ENCODE data around the gene PLIN1. TPM values are rescaled to one million over a fixed set of nuclear protein-coding genes. Genes with fewer than 3 reads are reported as not detected.

PLIN1 gene
- total and polyA plus RNA-seq, 2 of the 4 experiments (the other 2 are of a cell fraction): under 0.01 to 0.07 TPM

DNA sequence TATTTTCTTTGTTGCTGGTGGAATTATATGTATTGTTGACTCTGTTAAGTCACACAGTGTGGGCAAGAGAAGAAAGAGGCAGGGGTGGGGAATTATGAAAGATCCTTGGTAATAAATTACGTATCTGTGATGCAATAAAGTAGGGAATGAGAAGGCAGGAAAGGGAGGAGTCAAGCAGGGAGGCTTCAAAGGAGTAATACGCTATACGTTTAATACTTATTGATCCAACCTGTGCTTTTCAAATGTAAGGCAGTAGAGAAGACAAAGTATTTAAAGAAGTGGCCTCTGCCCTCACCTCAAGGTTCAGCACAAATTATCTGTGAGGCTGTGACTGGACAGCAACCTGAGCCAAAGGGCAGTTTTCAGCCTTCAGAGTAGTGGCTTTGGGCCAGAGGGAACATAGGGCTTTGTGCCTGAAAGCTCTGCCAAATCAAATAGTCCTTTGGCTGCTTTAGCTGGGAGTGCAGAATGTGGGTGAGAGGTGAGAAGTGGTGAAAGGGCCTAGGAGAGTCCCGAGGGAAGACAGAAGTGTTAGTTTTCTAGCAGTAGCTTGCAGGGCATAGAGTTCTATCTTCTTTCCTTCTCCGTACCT is 1.2 kb upstream of the PLIN1 start:
- ChIA-PET POLR2A (ENCODE audit: unreplicated experiment) (no interaction called here), CTCF (no interaction called here)
- no CpG with 5 or more reads among the region's 5 CpGs for WGBS, 2 experiments (ENCODE audit: extremely low coverage in 2 of 2, insufficient read length in 1 of 2)
- H3K27ac ChIP-seq (ENCODE audit: insufficient read depth, low read length): no peak overlapping the region
- no peak overlapping the region for H2AFZ ChIP-seq (replicated peaks; ENCODE audit: low read length, poor library complexity)
- H2AK9ac ChIP-seq (replicated peaks; ENCODE audit: low read depth, low read length, poor library complexity): no peak overlapping the region
- no peaks in the 10 kb centered on the region for H3K79me1 ChIP-seq (ENCODE audit: low read depth in 1 of 2, low read length in 2 of 2)
- H2BK5ac ChIP-seq (ENCODE audit: low read depth, low read length, poor library complexity, severe bottlenecking): no peak overlapping the region
- no peak overlapping the region for H2BK120ac ChIP-seq (ENCODE audit: low read depth, low read length)
- no peaks in the 10 kb centered on the region for H3K9me3 ChIP-seq (ENCODE audit: control insufficient read depth, insufficient read depth, low read length)
- peaks cover 8% of the 10 kb centered on the region; the same call in 1 of the 2 replicates for H3K9me1 ChIP-seq (ENCODE audit: insufficient read depth, low read length)
- H2BK20ac ChIP-seq (ENCODE audit: low read depth, low read length): no peak overlapping the region
- H3K4me1 ChIP-seq (ENCODE audit: control insufficient read depth, insufficient read depth, low read length): peaks cover 2% of the 10 kb centered on the region; the same call in 1 of the 2 replicates
- BruUV-seq (replicated peaks): no TSS peak
- intact Hi-C loops (cut with micrococcal nuclease) (no loop called here), in situ Hi-C loops (cut with MboI; ENCODE audit: low sequenced_read_pairs) (no loop called here), dilution Hi-C loops (cut with HindIII; ENCODE audit: low sequenced_read_pairs, unreplicated experiment) (no loop called here)
- H3K36me3 ChIP-seq (ENCODE audit: control insufficient read depth, insufficient read depth, low read length): peaks cover 2% of the 10 kb centered on the region; the same call in 1 of the 2 replicates
- H4K91ac ChIP-seq (ENCODE audit: insufficient read depth, low read depth, low read length): no peak overlapping the region
- H3K4me3 ChIP-seq (ENCODE audit: insufficient read depth, low read depth, low read length): no peak overlapping the region
- H4K20me1 ChIP-seq (ENCODE audit: insufficient read depth, low read length): no peaks in the 10 kb centered on the region
- no peak overlapping the region for H3K4ac ChIP-seq (ENCODE audit: low read depth, low read length)
- no peak overlapping the region for H3K9ac ChIP-seq (ENCODE audit: low read depth, low read length)
- no peak overlapping the region for H3K14ac ChIP-seq (replicated peaks; ENCODE audit: low read depth, low read length)
- no peak overlapping the region for H2BK15ac ChIP-seq (ENCODE audit: low read depth, low read length)
- no peak overlapping the region for H4K5ac ChIP-seq (ENCODE audit: low read depth, low read length)
- no peak overlapping the region for H4K8ac ChIP-seq (ENCODE audit: low read depth in 2 of 2, low read length in 2 of 2)
- H3K23ac ChIP-seq (ENCODE audit: low read depth, low read length): no peak overlapping the region
- TF ChIP-seq SMC3 (IDR thresholded peaks at IDR 0.05; ENCODE audit: low read depth, low read length) (no peak), POLR2A (IDR thresholded peaks at IDR 0.05; ENCODE audit: low read depth, low read length) (no peak), CEBPB (IDR thresholded peaks at IDR 0.05; ENCODE audit: low read depth, low read length) (peak; percentile 66), RFX5 (IDR thresholded peaks at IDR 0.05; ENCODE audit: low read depth, low read length) (no peak), MAZ (IDR thresholded peaks at IDR 0.05; ENCODE audit: borderline replicate concordance, low read depth, low read length) (no peak)
- ATAC-seq (ENCODE audit: low read depth) (peak; percentile 84), DNase-seq (peak; percentile 67)
- H3K56ac ChIP-seq (ENCODE audit: extremely low read depth, insufficient read depth, low read length): no peak overlapping the region
- no peak overlapping the region for H2AK5ac ChIP-seq (ENCODE audit: low read depth, low read length)
- H3K4me2 ChIP-seq (ENCODE audit: low read depth, low read length): no peak overlapping the region; the same call in 1 of the 2 replicates
- H3K27me3 ChIP-seq (ENCODE audit: control insufficient read depth, insufficient read depth, low read length): no peaks in the 10 kb centered on the region
- H3K18ac ChIP-seq (ENCODE audit: low read depth, low read length): no peak overlapping the region

All from IMR-90 (cell line).